HG02938 (cell line): ENCODE results near the gene PHLDB2.

Experiments used
- ATAC-seq: cut with Tn5 transposase; IDR thresholded peaks from one replicate; pipeline ENCODE4 v1.9.1; 2021; ENCODE audit warnings: mild to moderate bottlenecking, moderate library complexity; ENCODE audit not compliant: unreplicated experiment

The PHLDB2 gene

DNA sequence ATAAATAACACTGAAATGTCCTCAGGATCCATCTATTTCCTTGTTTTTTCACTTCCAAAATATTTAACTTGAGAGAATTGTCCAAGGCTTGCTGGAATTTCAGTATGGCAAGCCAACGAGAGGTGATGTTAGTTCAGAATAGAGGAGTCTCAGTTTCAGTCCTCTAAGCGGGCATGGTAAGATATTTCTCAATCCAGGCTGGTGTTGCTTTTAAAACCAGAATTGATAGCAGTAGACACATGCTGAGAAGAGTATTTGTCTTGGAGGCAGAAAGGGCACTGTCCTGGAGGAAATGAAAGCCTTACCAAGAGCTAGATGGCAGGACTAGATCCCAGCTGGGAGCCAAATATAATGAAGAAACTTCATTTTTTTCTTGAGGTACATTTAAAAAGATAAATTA lies 23.1 kb downstream of the PHLDB2 start:
- ATAC-seq = no peak

DNA sequence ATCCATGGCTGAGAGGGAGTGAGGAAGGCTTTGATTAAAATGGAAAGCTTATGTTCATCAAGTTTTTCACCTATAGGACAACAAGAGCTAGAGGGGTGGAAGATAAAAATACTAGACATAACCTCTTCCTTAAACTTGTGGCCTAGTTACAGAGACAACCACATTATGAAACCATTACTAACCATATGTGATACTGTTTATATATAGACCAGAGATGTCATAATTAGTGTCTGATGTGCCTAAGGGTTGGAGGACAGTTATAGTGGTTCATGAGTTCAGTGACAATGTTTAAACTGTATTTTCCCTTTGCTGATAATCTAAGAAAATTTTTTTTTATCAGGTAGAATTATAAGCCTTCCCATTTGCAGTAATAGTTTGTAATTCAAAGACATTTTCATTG lies 23.7 kb downstream of the PHLDB2 start:
- ATAC-seq = peak; percentile 100

DNA sequence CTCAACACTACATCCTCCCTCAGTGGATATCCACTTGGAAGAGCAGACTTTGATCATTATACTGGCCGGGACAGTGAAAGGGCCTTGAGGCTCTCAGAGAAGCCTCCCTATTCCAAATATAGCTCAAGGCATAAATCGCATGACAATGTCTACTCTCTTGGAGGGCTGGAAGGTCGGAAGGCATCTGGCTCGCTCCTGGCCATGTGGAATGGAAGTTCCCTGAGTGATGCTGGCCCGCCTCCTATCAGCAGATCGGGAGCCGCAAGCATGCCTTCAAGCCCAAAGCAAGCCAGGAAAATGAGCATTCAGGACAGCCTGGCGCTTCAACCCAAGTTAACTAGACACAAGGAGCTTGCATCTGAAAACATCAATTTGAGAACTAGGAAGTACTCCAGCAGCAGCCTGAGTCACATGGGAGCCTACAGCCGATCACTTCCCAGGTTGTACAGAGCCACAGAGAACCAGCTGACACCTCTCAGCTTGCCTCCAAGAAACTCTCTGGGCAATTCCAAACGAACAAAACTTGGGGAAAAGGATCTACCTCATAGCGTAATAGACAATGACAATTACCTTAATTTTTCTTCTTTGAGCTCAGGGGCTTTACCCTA lies 25.4 kb downstream of the PHLDB2 start:
- ATAC-seq = no peak

DNA sequence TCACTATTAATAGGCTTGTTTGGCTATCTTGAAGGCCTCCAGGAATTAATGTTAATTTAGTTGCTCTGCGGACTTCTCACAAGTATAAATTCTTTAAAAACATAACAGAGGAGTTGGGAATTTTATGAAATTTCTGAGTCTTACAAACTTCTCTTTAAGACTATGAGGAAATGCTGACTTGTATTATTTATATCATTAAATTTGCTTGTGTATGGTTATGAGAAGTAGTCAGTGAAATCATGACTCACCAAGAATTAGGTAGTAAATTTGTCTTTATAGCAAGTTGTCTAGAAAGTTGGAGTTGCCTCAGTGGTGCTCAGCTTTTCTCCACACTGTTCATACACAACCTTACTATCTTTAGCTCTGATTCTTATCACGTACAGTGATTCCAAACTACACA lies 26.5 kb downstream of the PHLDB2 start:
- ATAC-seq = no peak

DNA sequence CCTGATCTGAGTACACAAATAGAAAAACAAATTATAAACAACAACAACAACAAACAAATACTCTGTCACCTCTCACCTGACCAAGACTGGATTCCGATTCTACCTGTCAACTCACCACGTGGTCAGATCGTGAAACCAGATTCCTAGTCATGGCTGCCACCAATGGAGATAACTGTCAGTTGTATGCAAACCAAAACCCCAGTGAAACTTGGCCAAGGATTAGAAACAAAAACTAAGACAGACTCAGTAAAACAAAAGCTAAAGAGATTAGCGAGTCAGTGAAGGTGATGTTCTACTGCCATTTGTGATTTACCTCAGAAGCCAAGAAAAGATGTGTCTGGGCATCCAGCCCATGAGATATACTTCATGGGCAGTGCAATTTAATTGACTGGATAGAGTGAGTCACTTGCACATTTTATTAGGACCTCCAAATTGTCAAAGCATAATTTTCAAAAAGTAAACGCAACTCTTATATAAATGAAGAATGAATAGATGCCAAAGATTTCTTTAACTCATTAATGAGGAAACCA lies 31.1 kb downstream of the PHLDB2 start:
- ATAC-seq = no peak

DNA sequence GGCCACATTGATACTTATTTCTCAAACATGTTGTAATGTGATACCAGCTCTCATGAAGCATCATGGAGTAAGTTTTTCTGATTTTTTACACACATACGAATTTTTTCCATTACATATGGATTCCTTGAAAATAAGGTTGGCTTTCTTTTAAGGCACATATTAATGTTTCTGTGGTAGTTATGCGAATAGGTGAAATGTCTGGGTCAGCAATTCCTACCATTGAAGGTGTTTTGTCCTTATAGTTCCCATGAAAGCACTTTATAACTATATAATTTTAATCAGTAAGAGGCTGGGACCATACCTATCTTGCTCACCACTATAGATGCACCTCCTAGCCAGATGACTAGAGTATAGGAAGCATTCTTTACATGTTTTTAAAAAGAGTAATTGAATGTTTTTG lies 33.0 kb downstream of the PHLDB2 start:
- no peak for ATAC-seq

DNA sequence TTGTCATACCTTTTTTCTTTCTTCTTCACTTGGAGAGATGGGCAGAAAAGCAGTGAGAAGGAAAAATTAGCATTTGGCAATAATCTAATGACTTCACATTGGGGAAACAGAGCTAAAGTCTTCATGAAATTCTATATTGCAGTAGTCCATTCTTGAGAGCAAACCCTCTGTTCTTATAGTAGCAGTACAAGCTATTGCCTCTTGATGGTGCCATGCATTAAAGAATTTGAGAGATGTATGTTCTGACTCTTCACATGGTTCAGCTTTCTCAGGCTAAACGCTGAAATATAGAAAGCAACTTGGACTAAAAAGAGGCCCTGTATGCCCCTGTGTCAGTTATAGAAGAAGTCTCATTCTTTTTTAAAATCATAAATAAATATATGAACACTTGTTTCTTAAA lies 36.0 kb downstream of the PHLDB2 start:
- no peak for ATAC-seq

DNA sequence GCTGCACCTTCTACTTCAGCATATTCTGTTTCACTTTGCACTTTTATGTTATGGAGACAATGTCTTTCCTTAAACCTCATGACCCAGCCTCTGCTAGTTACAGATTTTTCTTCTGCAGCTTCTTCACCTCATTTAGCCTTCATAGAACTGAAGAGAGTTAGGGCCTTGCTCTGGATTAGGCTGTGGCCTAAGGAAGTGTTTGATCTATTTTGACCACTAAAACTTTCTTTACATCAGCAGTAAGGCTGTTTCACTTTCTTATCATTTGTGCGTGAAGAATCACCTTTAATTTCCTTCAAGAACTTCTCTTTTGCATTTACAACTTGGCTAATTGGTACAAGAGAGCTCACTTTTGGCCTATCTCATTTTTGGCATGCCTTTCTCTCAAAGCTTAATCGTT lies 40.9 kb downstream of the PHLDB2 start:
- no peak for ATAC-seq

DNA sequence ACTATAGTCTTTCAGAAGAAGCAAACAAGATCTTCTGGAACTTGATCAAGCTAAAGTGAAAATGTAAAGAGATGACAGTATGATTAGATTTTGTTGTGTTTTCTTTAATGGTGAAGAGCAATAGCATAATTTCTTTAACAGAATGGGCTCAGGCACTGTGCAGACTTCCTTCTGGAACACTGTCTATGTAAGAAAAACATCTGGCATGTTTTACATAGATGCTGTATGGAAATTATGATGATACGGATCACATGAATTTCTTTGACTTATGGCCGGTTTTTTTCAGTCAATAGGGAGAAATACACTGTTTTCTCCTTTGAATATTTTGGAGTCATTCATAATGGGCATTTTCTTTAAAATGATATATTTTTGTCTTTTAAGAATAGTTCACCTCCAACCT lies 42.6 kb downstream of the PHLDB2 start:
- ATAC-seq = no peak

DNA sequence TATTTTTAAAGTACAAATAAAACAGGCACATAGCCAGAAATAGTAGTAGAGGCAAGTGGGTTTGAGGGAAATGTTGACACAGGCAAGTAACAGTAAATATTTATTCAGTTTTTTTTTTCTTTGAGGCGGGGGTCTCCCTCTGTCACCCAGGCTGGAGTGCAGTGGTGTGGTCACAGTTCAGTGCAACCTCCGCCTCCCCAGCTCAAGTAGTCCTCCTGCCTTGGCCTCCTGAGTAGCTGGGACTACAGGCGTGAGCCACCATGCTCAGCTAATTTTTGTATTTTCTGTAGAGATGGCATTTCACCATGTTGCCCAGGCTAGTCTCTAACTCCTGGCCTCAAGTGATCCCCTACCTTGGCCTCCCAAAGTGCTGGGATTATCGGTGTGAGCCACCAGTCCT lies 43.5 kb downstream of the PHLDB2 start:
- no peak for ATAC-seq

DNA sequence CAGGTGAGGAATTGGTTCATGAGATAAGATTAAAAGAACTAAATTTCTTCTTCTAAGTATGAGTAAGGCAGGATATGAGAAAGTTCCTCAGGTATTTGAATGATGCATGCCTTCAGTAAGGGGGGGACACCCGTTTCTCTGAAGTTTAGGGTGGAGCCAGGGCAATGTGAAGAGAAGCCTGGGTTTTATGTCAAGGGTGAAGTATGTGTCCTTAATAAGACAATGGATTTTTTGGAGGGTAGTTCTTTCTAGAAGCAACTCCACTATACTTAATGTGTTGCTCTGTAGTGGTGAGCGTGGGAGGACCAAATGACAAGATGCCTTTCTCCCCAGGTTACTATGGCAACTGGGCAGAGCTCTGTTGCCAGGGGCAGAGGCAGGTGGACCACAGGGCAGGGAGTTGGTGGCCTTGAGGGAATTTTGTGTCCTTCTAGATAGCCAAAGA lies 44.0 kb downstream of the PHLDB2 start:
- ATAC-seq = no peak

DNA sequence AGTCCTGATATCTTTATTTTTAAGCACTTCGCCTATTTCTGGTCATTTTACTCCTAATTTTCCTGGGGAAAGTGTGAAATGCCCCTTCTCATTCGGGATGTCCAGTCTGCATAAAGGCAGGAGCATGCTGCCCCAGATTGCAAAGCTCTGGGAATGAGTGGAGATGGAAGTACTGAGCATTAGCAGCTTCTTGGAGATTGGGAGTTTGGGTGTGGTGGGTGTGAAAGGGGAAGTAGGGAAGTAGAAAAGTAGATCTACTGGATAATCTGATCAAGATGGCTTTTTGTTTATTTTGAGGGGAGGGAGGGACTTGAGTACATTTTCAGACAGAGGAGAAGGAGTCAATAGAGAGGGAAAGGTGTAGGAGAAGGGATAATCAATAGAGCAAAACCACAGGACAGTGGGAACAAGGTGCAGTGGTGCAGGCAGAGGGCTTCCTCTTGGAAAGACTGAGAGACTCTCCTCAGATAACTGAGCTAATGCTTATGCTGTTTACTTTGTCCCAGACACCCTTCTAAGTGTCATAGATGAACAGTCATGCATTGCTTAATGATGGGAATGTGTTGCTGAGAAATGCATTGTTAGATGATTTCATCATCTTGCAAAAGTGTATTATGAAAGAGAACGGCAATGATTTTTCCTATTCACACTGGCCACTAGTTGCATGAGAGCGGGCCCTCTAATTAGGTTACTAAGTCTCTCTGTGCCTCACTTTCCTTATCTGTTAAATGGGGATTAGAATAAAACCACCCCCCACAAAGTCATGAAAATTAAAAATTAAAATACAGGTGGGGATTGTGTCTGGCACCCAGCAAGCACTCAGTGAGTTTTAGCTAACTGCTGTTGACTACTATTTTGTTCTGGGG lies 45.5 kb downstream of the PHLDB2 start:
- no peak for ATAC-seq

DNA sequence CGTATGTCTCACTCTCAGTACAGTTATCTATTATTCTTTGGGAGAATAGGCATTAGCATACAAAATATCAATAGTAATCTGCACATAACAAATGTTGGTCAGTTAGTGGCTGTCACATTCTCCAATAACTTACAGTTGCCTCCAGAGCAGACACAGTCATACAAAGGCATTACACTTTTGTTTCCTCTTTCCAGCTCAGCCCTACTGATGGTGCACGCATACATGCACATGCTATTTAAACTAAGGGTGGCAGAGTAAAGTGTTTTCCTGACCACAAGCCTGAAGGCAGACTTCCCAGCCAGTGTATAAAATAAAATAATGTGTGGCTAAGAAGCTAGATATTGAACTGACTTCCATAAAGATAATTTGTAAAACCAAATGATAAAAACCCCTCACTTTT lies 47.6 kb downstream of the PHLDB2 start:
- ATAC-seq = no peak

DNA sequence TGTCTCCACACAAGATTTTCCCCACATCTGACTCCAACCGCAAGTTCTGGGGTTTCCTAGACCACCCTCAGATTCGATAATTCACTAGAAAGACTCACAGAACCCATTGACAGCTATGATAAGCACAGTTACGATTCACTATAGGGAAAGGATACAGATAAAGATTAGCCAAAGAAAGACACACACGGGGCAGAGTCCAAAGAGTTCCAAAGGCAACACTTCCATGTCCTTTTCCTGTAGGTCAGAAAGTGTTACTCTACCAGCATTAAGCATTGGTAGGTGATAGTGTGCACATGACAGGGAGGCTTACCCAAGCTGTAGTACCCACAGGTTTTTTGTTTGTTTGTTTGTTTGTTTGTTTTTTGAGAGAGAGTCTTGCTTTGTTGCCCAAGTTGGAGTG lies 48.1 kb downstream of the PHLDB2 start:
- no peak for ATAC-seq

DNA sequence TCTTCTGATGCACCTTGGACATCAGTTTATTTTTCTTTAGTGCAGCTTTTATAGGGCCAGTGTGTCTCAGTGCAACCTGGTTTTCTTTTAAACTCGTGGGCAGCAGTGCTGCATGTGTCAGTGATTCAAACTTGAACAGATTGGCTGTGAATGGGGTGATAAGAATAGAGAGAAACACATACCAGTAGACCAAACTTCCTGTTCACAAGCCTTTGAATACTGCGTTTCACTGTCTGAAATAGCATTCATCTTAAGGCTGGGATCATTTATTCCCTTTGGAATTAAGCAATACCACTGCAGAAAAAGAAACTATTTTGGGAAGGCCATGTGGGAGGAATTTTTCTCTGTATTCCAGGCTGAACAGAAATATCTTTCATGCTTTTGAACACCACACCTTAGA lies 51.7 kb downstream of the PHLDB2 start:
- ATAC-seq = no peak

DNA sequence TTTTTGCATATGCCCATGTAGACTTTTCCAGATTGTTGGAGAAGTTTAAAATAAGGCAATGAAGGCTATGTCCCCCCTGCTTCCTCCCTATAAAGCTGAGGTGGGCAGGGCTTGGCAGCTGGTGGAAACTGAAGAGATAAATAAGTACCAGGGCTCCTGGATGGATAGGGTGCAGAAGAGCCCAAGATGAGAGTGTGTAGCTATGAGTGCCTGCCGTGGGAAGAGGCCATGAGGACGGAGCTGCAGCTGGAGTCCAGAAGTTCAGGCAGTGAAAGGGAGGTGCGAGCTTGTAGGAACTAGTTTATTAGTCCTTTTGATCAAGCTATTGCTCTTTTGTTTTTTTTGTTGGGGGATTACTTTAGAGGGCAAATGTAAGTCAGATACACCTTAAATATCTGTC lies 52.4 kb downstream of the PHLDB2 start:
- no peak for ATAC-seq

DNA sequence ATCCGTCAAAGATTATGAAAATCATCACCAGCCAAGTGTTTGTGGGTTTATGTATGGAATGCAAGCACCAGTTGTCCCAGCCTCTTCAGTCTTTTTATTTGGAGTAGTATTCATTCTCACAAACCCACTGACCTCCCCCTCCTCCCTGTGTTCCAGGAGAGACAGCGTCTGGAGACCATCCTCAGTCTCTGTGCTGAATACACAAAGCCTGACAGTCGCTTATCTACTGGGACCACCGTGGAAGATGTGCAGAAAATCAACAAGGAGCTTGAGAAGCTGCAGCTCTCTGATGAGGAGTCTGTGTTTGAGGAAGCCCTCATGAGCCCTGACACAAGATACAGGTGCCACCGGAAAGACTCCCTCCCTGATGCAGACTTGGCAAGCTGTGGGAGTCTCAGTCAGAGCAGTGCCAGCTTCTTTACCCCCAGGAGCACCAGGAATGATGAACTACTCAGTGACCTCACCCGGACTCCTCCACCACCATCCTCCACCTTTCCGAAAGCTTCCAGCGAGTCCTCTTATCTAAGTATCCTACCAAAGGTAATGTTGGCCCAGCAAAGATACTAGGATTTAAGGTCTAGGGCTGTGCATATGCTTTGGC lies 54.2 kb downstream of the PHLDB2 start:
- ATAC-seq = no peak

DNA sequence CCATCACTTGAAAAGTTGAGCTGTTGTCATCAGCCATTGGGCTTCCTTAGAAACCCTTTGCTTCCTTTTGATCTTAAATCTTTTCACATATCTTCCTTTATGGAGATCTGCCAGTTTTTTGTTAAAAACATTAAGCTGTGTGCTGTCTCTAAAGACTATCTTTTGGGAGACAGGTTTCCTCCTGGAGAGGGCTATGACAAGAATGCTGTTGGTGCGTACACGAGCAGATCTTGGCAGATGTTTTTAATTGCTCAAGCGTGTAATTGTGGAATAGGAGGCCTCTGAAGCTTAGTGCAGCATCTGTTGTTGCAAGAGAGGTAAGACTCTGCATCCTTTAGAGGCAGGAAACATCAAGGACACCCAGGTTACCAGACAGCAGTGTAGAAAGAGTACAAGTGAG lies 56.8 kb downstream of the PHLDB2 start:
- ATAC-seq = no peak

DNA sequence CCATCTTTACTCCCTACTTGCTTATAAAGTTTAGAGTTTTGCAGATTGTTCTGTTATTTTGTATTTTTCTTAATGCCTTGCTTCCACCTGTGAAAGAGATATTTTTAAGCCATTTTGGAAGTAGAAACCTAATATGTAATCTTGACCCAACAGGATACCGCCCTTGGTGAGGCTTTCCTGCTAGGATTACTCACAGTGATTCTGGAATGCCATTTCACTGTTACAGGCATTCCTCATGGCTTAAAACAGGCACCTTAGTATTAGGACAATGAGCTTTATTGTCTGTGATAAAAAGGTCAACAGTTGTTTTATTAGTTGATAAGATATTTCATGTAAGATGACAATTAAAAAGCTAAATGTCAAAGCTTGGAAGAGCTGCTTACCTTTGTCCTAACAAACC lies 58.2 kb downstream of the PHLDB2 start:
- no peak for ATAC-seq

DNA sequence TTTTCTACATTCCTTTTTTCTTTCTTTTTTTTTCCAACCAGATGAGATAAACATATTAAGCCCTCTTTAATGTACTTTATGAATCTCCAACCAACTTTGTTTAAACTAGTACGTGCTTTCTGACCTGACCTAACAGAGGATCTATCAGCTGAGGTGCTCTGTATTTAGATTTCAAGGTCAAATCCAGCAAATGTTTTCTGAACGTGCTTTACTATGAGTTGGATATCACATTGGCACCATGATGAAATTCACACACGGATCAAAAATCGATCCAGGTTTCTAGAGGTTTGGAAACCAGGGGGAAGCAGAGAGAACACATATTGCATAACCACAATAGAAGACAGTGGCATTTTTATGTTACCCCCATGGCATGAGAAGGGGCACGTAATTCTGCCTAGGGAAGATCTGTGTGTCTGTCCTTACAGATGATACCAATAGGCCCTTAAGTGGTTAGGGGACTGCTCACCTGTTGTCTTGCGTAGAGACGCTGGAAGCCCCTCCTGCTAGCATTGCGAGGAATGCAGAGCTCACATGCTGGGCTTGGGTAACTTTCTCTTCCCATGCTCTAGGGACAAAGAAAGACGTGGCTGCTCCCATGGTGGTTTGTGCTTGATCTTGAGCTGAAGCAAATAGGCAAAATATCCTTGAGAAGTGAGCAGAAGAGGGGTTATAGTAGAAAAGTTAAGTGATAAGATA lies 60.5 kb downstream of the PHLDB2 start:
- ATAC-seq = no peak

DNA sequence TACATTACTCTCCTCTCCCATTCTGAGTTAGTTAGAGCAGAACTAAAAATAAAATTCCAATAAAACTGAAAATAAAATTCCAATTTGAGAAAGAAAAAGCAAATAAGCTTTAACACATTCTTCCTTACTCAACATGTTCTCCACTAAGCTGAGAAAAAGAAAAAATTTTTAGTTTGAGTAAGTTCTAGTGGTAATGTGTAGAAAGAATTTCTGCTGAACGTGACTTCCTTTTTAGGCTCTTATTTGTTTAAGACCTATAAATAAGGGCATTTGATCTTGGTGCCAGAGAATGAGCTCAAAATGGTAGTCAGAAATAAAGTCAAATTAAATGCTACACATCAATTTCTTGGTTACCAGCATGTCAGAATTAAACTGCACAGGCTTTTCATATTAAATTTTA lies 62.1 kb downstream of the PHLDB2 start:
- no peak for ATAC-seq
